Measurements from ENCODE around the gene HOXB5.

Gene HOXB5

DNA sequence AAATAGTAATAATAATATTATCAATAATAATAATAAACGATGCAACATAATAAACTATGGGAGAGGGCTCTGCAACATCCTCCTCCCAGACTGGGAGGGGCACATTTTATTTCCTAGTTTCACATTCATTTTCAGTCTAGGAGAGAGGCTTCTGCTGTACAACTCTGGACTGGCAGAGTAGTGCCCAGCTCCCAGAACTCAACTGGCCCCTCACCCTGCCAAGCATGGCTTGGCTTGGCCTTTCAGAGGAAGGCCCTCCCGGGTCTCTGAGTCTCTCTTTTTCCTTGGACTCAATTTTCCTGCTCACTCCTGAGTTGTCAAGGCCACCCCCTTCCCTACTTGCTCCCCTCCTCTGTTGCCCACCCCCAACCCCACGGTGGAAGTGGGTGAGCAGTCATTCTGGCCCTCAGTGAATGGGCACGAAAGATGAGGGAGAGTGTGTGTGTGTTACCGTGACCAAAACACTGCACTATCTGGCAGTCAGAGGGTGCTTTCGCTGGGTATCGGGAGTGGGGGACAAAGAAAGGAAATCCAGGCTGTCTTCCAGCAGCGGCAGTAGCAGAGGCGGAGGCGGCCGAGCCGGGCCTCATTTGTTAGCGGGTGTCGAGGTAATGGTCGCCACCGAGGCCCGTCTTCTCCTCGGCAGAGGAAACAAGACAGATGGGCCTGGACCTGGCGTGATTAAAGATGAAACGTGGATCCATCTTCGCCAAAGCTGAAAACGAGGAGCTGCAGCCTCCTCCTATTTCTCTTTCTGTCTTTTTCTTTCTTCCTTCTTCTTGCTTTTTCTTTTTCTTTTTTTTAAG lies 17.7 kb downstream of the HOXB5 start:
- Histone ChIP-seq H3K4me1 (ENCODE audit: control insufficient read depth in 2 of 2, insufficient read depth in 1 of 2, low read depth in 1 of 2, low read length in 2 of 2) (no peaks in the 10 kb centered on the region), H3K23ac (ENCODE audit: low read depth, low read length, poor library complexity) (no peak overlapping the region), H2BK120ac (ENCODE audit: low read depth, low read length) (no peak overlapping the region), H3K18ac (ENCODE audit: low read length) (no peak overlapping the region), H3K4me3 (ENCODE audit: low read length in 2 of 2) (no peak overlapping the region), H3K4me2 (ENCODE audit: insufficient read depth, low read length, poor library complexity, severe bottlenecking) (no peak overlapping the region), H3K79me1 (ENCODE audit: low read depth, low read length) (no peaks in the 10 kb centered on the region), H2AK5ac (ENCODE audit: low read depth, low read length) (no peak overlapping the region), H3K36me3 (replicated peaks in 1 of 2; ENCODE audit: control insufficient read depth in 2 of 2, insufficient read depth in 2 of 2, low read length in 2 of 2) (no peaks in the 10 kb centered on the region), H2AFZ (ENCODE audit: low read length) (no peak overlapping the region), H2BK5ac (ENCODE audit: low read length) (no peak overlapping the region), H2BK12ac (ENCODE audit: low read length) (no peak overlapping the region), H3K9ac (ENCODE audit: low read depth, low read length, poor library complexity) (no peak overlapping the region), H3K9me3 (replicated peaks in 1 of 2; ENCODE audit: control insufficient read depth in 2 of 2, insufficient read depth in 1 of 2, low read depth in 1 of 2, low read length in 2 of 2) (peaks cover 0 to 4% of the 10 kb centered on the region in 2 donors), H3K14ac (ENCODE audit: low read length) (no peak overlapping the region), H3K4ac (ENCODE audit: low read length) (no peak overlapping the region), H4K91ac (ENCODE audit: low read depth, low read length, poor library complexity) (no peak overlapping the region), H2BK15ac (ENCODE audit: low read length) (no peak overlapping the region), H3K27me3 (ENCODE audit: control insufficient read depth in 3 of 3, insufficient read depth in 3 of 3, low read depth in 1 of 3, low read length in 3 of 3) (peaks cover 77 to 98% (median 97%) of the 10 kb centered on the region in 3 experiments), H4K8ac (ENCODE audit: low read depth, low read length) (no peak overlapping the region), H3K27ac (replicated peaks; ENCODE audit: low read length) (no peak overlapping the region)
- WGBS, 2 donors (ENCODE audit: extremely low coverage in 2 of 2, insufficient read length in 2 of 2, insufficient replicate concordance in 1 of 2) = no CpG with 5 or more reads among the region's 22 CpGs
- DNase-seq (ENCODE audit: low spot score) = no peak

DNA sequence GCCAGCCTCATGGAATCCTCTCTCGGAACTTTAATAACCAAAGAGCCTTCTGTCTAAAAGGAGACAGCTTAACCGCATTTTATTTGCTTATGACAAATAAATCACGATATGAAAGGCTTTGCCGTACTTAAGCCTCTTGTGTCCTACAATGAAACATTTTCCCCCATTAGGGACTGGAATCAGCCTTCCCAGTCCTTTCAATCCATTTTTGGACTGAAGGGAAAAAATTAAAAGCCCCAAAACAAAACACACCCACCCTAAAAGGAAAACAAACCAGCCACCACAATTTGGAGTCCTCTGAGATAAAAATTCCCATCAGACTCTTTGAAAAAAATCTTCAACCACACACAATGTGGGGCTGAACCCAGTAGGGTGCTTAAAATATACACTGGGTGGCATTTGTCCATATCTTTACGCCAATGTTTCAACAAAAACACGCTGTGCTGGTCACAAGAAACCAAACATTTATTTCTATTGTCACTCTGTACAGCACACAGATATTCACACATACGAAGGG lies 18.5 kb downstream of the HOXB5 start:
- H3K9me3 ChIP-seq (replicated peaks in 1 of 2; ENCODE audit: control insufficient read depth in 2 of 2, insufficient read depth in 1 of 2, low read depth in 1 of 2, low read length in 2 of 2) = peaks cover 0 to 4% of the 10 kb centered on the region in 2 donors
- no peaks in the 10 kb centered on the region for H3K4me1 ChIP-seq (ENCODE audit: control insufficient read depth in 2 of 2, insufficient read depth in 1 of 2, low read depth in 1 of 2, low read length in 2 of 2)
- no peak overlapping the region for H3K23ac ChIP-seq (ENCODE audit: low read depth, low read length, poor library complexity)
- H2AK5ac ChIP-seq (ENCODE audit: low read depth, low read length) = no peak overlapping the region
- H3K4ac ChIP-seq (ENCODE audit: low read length) = no peak overlapping the region
- H4K8ac ChIP-seq (ENCODE audit: low read depth, low read length) = no peak overlapping the region
- no peaks in the 10 kb centered on the region for H3K79me1 ChIP-seq (ENCODE audit: low read depth, low read length)
- no peak overlapping the region for H2BK5ac ChIP-seq (ENCODE audit: low read length)
- no peak for DNase-seq (ENCODE audit: low spot score)
- no peak overlapping the region for H3K4me3 ChIP-seq (ENCODE audit: low read length in 2 of 2)
- no peak overlapping the region for H2BK12ac ChIP-seq (ENCODE audit: low read length)
- H3K27ac ChIP-seq (replicated peaks; ENCODE audit: low read length) = no peak overlapping the region
- H2BK120ac ChIP-seq (ENCODE audit: low read depth, low read length) = no peak overlapping the region
- H3K14ac ChIP-seq (ENCODE audit: low read length) = no peak overlapping the region
- no peak overlapping the region for H3K18ac ChIP-seq (ENCODE audit: low read length)
- H2AFZ ChIP-seq (ENCODE audit: low read length) = no peak overlapping the region
- no peak overlapping the region for H2BK15ac ChIP-seq (ENCODE audit: low read length)
- H3K9ac ChIP-seq (ENCODE audit: low read depth, low read length, poor library complexity) = no peak overlapping the region
- no CpG with 5 or more reads among the region's 7 CpGs for WGBS, 2 donors (ENCODE audit: extremely low coverage in 2 of 2, insufficient read length in 2 of 2, insufficient replicate concordance in 1 of 2)
- no peaks in the 10 kb centered on the region for H3K36me3 ChIP-seq (replicated peaks in 1 of 2; ENCODE audit: control insufficient read depth in 2 of 2, insufficient read depth in 2 of 2, low read length in 2 of 2)
- H3K4me2 ChIP-seq (ENCODE audit: insufficient read depth, low read length, poor library complexity, severe bottlenecking) = no peak overlapping the region
- peaks cover 72 to 98% (median 97%) of the 10 kb centered on the region in 3 experiments for H3K27me3 ChIP-seq (ENCODE audit: control insufficient read depth in 3 of 3, insufficient read depth in 3 of 3, low read depth in 1 of 3, low read length in 3 of 3)
- no peak overlapping the region for H4K91ac ChIP-seq (ENCODE audit: low read depth, low read length, poor library complexity)

DNA sequence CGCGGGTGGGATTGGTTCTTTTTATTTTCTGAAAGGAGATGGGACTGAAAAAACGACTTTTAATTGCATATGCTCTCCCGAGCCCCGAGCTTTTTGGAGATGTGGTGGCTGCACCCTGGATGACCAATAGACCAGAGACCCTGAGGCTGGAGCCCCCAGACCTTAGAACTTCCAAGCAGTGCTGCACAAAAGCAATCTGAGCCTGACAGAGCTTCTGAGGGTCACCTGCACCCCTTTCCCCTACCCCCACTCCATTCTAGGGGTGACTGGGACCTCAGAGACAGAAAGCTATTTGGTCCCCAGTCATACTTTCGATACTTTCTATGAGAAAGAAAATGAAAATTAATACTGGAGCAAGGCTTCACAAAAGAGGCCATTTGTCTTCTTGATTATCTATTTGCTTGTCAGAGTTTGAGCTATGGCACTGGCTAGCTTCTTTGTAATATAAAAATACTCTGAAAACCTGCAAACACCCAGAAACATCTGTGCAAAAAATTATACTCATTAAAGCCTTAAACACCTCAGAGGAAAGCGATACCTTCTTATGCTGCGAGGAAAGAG lies 19.0 kb downstream of the HOXB5 start:
- Histone ChIP-seq H2BK120ac (ENCODE audit: low read depth, low read length) (no peak overlapping the region), H4K8ac (ENCODE audit: low read depth, low read length) (no peak overlapping the region), H2AFZ (ENCODE audit: low read length) (no peak overlapping the region), H2BK15ac (ENCODE audit: low read length) (no peak overlapping the region), H3K9me3 (replicated peaks in 1 of 2; ENCODE audit: control insufficient read depth in 2 of 2, insufficient read depth in 1 of 2, low read depth in 1 of 2, low read length in 2 of 2) (peaks cover 0 to 4% of the 10 kb centered on the region in 2 donors), H2AK5ac (ENCODE audit: low read depth, low read length) (no peak overlapping the region), H3K79me1 (ENCODE audit: low read depth, low read length) (no peaks in the 10 kb centered on the region), H4K91ac (ENCODE audit: low read depth, low read length, poor library complexity) (no peak overlapping the region), H3K4me1 (ENCODE audit: control insufficient read depth in 2 of 2, insufficient read depth in 1 of 2, low read depth in 1 of 2, low read length in 2 of 2) (no peaks in the 10 kb centered on the region), H3K36me3 (replicated peaks in 1 of 2; ENCODE audit: control insufficient read depth in 2 of 2, insufficient read depth in 2 of 2, low read length in 2 of 2) (no peaks in the 10 kb centered on the region), H3K4me3 (ENCODE audit: low read length in 2 of 2) (no peak overlapping the region), H3K4ac (ENCODE audit: low read length) (no peak overlapping the region), H3K27ac (replicated peaks; ENCODE audit: low read length) (no peak overlapping the region), H2BK12ac (ENCODE audit: low read length) (no peak overlapping the region), H3K4me2 (ENCODE audit: insufficient read depth, low read length, poor library complexity, severe bottlenecking) (no peak overlapping the region), H3K23ac (ENCODE audit: low read depth, low read length, poor library complexity) (no peak overlapping the region), H3K9ac (ENCODE audit: low read depth, low read length, poor library complexity) (no peak overlapping the region), H3K27me3 (ENCODE audit: control insufficient read depth in 3 of 3, insufficient read depth in 3 of 3, low read depth in 1 of 3, low read length in 3 of 3) (peaks cover 71 to 99% (median 97%) of the 10 kb centered on the region in 3 experiments), H2BK5ac (ENCODE audit: low read length) (no peak overlapping the region), H3K14ac (ENCODE audit: low read length) (no peak overlapping the region), H3K18ac (ENCODE audit: low read length) (no peak overlapping the region)
- WGBS, 2 donors (ENCODE audit: extremely low coverage in 2 of 2, insufficient read length in 2 of 2, insufficient replicate concordance in 1 of 2) = no CpG with 5 or more reads among the region's 8 CpGs
- no peak for DNase-seq (ENCODE audit: low spot score)

DNA sequence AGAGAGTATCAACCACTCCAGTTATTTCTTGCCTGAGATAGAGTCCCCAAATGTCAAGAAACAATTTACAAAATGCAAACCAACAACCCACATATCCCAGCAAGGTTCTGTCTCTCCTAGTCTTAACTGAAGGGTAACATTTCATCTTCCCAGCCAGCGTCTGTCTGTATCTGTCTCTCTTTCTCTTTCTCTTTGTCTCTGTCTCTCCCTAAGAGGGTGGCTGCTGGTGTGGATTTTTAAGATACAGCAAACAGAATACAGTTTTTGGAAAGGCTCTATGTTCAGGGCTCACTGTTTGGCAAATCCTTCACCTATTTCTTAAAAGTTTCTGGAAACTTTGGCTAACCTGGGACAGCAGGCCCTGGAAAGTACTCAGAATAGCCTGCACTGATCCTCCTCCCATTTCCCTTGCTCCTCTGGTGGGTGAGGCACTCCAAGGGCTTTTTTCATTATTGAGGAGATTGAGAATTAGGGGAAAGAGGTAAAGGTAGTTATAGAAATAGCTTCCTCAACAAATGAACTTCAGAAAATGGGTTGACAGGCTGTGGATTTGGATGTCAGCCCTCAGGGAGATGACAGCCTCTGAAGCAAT lies 21.7 kb downstream of the HOXB5 start:
- H3K23ac ChIP-seq (ENCODE audit: low read depth, low read length, poor library complexity) = no peak overlapping the region
- H2AFZ ChIP-seq (ENCODE audit: low read length) = no peak overlapping the region
- no peak overlapping the region for H3K4me3 ChIP-seq (ENCODE audit: low read length in 2 of 2)
- no peak for DNase-seq (ENCODE audit: low spot score)
- H3K27me3 ChIP-seq (ENCODE audit: control insufficient read depth in 3 of 3, insufficient read depth in 3 of 3, low read depth in 1 of 3, low read length in 3 of 3) = peaks cover 59 to 99% (median 99%) of the 10 kb centered on the region in 3 experiments
- H3K27ac ChIP-seq (replicated peaks; ENCODE audit: low read length) = no peak overlapping the region
- no peak overlapping the region for H2AK5ac ChIP-seq (ENCODE audit: low read depth, low read length)
- no peak overlapping the region for H3K4ac ChIP-seq (ENCODE audit: low read length)
- no peak overlapping the region for H3K18ac ChIP-seq (ENCODE audit: low read length)
- WGBS, 2 donors (ENCODE audit: extremely low coverage in 2 of 2, insufficient read length in 2 of 2, insufficient replicate concordance in 1 of 2) = no CpG with 5 or more reads among the region's 1 CpG
- peaks cover 0 to 4% of the 10 kb centered on the region in 2 donors for H3K9me3 ChIP-seq (replicated peaks in 1 of 2; ENCODE audit: control insufficient read depth in 2 of 2, insufficient read depth in 1 of 2, low read depth in 1 of 2, low read length in 2 of 2)
- H4K8ac ChIP-seq (ENCODE audit: low read depth, low read length) = no peak overlapping the region
- no peak overlapping the region for H4K91ac ChIP-seq (ENCODE audit: low read depth, low read length, poor library complexity)
- no peak overlapping the region for H3K4me2 ChIP-seq (ENCODE audit: insufficient read depth, low read length, poor library complexity, severe bottlenecking)
- H3K9ac ChIP-seq (ENCODE audit: low read depth, low read length, poor library complexity) = no peak overlapping the region
- no peaks in the 10 kb centered on the region for H3K36me3 ChIP-seq (replicated peaks in 1 of 2; ENCODE audit: control insufficient read depth in 2 of 2, insufficient read depth in 2 of 2, low read length in 2 of 2)
- no peak overlapping the region for H2BK12ac ChIP-seq (ENCODE audit: low read length)
- H3K4me1 ChIP-seq (ENCODE audit: control insufficient read depth in 2 of 2, insufficient read depth in 1 of 2, low read depth in 1 of 2, low read length in 2 of 2) = no peaks in the 10 kb centered on the region
- no peak overlapping the region for H2BK5ac ChIP-seq (ENCODE audit: low read length)
- no peak overlapping the region for H2BK120ac ChIP-seq (ENCODE audit: low read depth, low read length)
- H2BK15ac ChIP-seq (ENCODE audit: low read length) = no peak overlapping the region
- no peak overlapping the region for H3K14ac ChIP-seq (ENCODE audit: low read length)
- no peaks in the 10 kb centered on the region for H3K79me1 ChIP-seq (ENCODE audit: low read depth, low read length)

Data from neuronal stem cell (in vitro differentiated cells).